ENCODE data around the gene VGLL3. TPM values are rescaled to one million over a fixed set of nuclear protein-coding genes. Genes with fewer than 3 reads are reported as not detected.

The VGLL3 gene
- total RNA-seq, 4 donors from 2014 or later: 23.7 to 45.6 (median 30.5) TPM

- Histone ChIP-seq H3K9me3 (no peaks in the 10 kb centered on the region), H3K27ac (replicated peaks in 1 of 4) (no peak overlapping the region), H3K27me3 (no peaks in the 10 kb centered on the region), H3K36me3 (peaks cover 0 to 16% (median 4%) of the 10 kb centered on the region in 4 donors), H3K4me1 (peaks cover 0 to 6% (median 0%) of the 10 kb centered on the region in 4 donors), H3K4me3 (no peak overlapping the region)
- 65% methylated on average over 6 of the region's 6 CpGs for WGBS
- intact Hi-C loops (cut with DNase I): loop anchor here (5.0 kb wide), 1 partner anchor 113 kb away; no protein-coding TSS in a partner anchor
- no peak for DNase-seq (ENCODE audit: extremely low spot score)
- no peak for TF ChIP-seq POLR2AphosphoS5 (IDR thresholded peaks at IDR 0.05)
- TF ChIP-seq, protein P1, sequence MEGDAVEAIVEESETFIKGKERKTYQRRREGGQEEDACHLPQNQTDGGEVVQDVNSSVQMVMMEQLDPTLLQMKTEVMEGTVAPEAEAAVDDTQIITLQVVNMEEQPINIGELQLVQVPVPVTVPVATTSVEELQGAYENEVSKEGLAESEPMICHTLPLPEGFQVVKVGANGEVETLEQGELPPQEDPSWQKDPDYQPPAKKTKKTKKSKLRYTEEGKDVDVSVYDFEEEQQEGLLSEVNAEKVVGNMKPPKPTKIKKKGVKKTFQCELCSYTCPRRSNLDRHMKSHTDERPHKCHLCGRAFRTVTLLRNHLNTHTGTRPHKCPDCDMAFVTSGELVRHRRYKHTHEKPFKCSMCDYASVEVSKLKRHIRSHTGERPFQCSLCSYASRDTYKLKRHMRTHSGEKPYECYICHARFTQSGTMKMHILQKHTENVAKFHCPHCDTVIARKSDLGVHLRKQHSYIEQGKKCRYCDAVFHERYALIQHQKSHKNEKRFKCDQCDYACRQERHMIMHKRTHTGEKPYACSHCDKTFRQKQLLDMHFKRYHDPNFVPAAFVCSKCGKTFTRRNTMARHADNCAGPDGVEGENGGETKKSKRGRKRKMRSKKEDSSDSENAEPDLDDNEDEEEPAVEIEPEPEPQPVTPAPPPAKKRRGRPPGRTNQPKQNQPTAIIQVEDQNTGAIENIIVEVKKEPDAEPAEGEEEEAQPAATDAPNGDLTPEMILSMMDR (IDR thresholded peaks at IDR 0.05): peak; percentile 35 to 65 (median 41)
These were observed 21.3 kb downstream of the VGLL3 start for GRCh38 chr3:86969500-86970189.

DNA sequence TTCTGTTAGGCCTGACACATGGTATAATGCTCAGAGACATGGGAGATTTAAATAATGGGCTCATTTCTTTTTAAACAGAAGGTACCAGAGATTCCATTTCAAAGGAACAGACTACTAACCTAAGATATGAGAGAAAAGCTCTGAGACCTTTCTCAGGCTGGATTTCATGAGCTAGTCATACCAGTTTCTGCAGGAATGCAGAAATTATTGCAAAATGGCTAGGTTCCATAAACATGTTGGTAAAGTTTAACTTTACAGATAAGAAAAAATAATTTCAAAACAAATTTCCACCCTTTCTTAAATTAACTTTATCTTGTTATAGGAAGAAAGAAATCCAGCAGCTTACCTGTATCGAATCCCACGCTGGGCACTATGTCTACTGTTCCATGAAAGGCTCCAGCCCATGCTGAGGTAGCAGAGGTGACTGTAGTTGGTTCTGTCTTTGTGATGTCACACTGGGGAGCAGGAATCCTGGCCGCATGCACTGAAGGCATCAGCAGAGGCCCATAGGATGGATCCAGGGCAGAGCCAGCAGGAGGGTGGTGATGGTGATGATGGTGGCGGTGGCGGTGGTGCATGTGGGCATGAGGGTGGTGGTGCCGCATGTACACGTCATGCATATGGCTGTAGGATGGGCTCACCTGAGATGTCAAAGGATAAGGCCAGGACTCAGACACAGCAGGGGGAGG lies 22.6 kb downstream of the VGLL3 start:
- Histone ChIP-seq H3K27me3 (no peaks in the 10 kb centered on the region), H3K27ac (replicated peaks in 1 of 4) (no peak overlapping the region), H3K4me3 (no peak overlapping the region), H3K4me1 (peaks cover 0 to 3% (median 0%) of the 10 kb centered on the region in 4 donors), H3K9me3 (no peaks in the 10 kb centered on the region), H3K36me3 (peaks cover 0 to 16% (median 4%) of the 10 kb centered on the region in 4 donors)
- 94% methylated on average over 7 of the region's 7 CpGs for WGBS
- intact Hi-C loops (cut with DNase I): loop anchor here (5.0 kb wide), 1 partner anchor 114 kb away; no protein-coding TSS in a partner anchor
- TF ChIP-seq, protein P1 (IDR thresholded peaks at IDR 0.05): no peak
- TF ChIP-seq POLR2AphosphoS5 (IDR thresholded peaks at IDR 0.05): no peak
- TF ChIP-seq POLR2A (IDR thresholded peaks at IDR 0.05; ENCODE audit: low read depth): no peak
- TF ChIP-seq EP300 (IDR thresholded peaks at IDR 0.05): no peak
- DNase-seq (ENCODE audit: extremely low spot score): no peak

DNA sequence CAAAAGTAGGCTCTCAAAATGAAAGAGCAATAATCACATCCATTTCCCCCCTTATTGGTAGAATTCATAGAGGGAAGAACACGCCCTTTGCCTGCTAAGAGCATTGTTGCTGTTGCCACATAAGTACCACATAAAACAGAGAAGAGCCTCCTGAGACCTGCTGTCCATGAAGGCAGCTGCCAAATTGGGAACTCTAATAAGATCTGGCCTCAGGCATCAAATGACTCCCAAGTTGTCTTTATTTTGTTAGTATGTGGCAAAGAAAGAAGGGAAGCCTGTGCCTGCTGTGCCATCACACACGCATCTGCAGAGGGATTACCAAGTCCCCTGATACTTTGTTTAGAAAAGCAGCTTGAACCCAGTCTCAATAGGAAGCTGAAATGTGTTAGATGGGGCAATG lies 23.9 kb downstream of the VGLL3 start:
- intact Hi-C loops (cut with DNase I): loop anchor here (5.0 kb wide), 1 partner anchor 115 kb away; no protein-coding TSS in a partner anchor
- Histone ChIP-seq H3K27ac (replicated peaks in 1 of 4) (no peak overlapping the region), H3K4me1 (peaks cover 0 to 3% (median 0%) of the 10 kb centered on the region in 4 donors), H3K27me3 (no peaks in the 10 kb centered on the region), H3K9me3 (no peaks in the 10 kb centered on the region), H3K36me3 (peaks cover 0 to 16% (median 4%) of the 10 kb centered on the region in 4 donors), H3K4me3 (no peak overlapping the region)
- no peak for TF ChIP-seq EP300 (IDR thresholded peaks at IDR 0.05)
- no peak for TF ChIP-seq POLR2A (IDR thresholded peaks at IDR 0.05; ENCODE audit: low read depth)
- TF ChIP-seq, protein P1 (IDR thresholded peaks at IDR 0.05): no peak
- no peak for TF ChIP-seq POLR2AphosphoS5 (IDR thresholded peaks at IDR 0.05)
- 92% methylated on average over 2 of the region's 2 CpGs for WGBS
- no peak for DNase-seq (ENCODE audit: extremely low spot score)

DNA sequence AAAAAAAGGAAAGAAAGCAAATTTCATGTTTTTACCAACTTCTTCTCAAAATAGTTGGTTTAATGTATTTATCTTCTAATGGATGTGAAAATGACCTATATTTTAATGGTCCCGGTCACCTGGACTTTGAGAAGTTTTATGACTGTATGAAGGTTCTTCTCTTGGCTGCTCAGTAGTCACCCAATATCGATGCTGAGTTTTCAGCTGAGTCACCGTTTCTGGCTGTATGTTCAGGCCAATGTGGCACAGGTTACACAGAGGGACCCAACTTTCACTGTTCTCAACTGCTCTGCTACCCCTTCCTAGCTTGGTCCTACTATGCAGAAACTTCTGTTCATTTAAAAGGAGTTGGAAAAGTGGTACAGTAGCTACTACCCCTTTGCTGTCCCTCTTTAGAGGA lies 25.8 kb downstream of the VGLL3 start:
- H3K4me1 ChIP-seq: peaks cover 0 to 3% (median 0%) of the 10 kb centered on the region in 4 donors
- TF ChIP-seq, protein P1 (IDR thresholded peaks at IDR 0.05): no peak
- TF ChIP-seq POLR2A (IDR thresholded peaks at IDR 0.05; ENCODE audit: low read depth) (no peak), POLR2AphosphoS5 (IDR thresholded peaks at IDR 0.05) (no peak), EP300 (IDR thresholded peaks at IDR 0.05) (no peak)
- no peak for DNase-seq (ENCODE audit: extremely low spot score)
- H3K27me3 ChIP-seq: no peaks in the 10 kb centered on the region
- no peak overlapping the region for H3K4me3 ChIP-seq
- peaks cover 0 to 16% (median 4%) of the 10 kb centered on the region in 4 donors for H3K36me3 ChIP-seq
- intact Hi-C loops (cut with DNase I): loop anchor here (5.0 kb wide), 1 partner anchor 117 kb away; no protein-coding TSS in a partner anchor
- WGBS: 96% methylated on average over 3 of the region's 3 CpGs
- H3K27ac ChIP-seq (replicated peaks in 1 of 4): no peak overlapping the region
- H3K9me3 ChIP-seq: no peaks in the 10 kb centered on the region
